A673 (cell line): Measurements from ENCODE around the gene ITGB8.

Source experiments
- CTCF ChIP-seq: fragments of 300-800, 200-600 bp; sonication (generic); conservative IDR thresholded peaks from 2 replicates; pipeline ENCODE4 v1.5.1; 2017; ENCODE audit warnings: low read depth, mild to moderate bottlenecking, antibody characterized with exemption, low read length, moderate library complexity, mixed read lengths
- EZH2 ChIP-seq: fragments of 200-600 bp; sonication (generic); IDR thresholded peaks from 2 replicates; pipeline ENCODE4 v1.6.1; 2017; ENCODE audit warnings: borderline replicate concordance, low read depth, mild to moderate bottlenecking, mixed read lengths, antibody characterized with exemption, low read length; ENCODE audit not compliant: poor library complexity, severe bottlenecking

GRCh38 chr7:20316706-20317105 is 14.0 kb upstream of the ITGB8 start:
- TF ChIP-seq CTCF (no peak), EZH2 (no peak)
